GM19351 (cell line): ENCODE measurements around the gene MRPL49.
"Not testable (repeated sequence)": the region's sequence is repeated elsewhere in the genome, so short reads cannot be mapped to it uniquely, and the experiment has no call there.

Experiments
- ATAC-seq: cut with Tn5 transposase; IDR thresholded peaks from one replicate; pipeline ENCODE4 v1.9.1; 2021; ENCODE audit warnings: mild to moderate bottlenecking, moderate library complexity; ENCODE audit not compliant: unreplicated experiment

MRPL49 gene

GRCh38 chr11:65132238-65132987 is 10.3 kb downstream of the MRPL49 start:
- ATAC-seq = peak; percentile 30

- ATAC-seq = no peak
Measured at GRCh38 chr11:65132988-65133700, 11.0 kb downstream of the MRPL49 start.

- ATAC-seq = no peak
Measured at GRCh38 chr11:65133724-65134123, 11.6 kb downstream of the MRPL49 start.

GRCh38 chr11:65134240-65134951 is 12.3 kb downstream of the MRPL49 start, which contains the start of gene SYVN1:
SYVN1 (minus strand) TSS chr11:65134519; CDS start chr11:65133601, 918 bp downstream.
- ATAC-seq = peak; percentile 56

GRCh38 chr11:65134952-65135632 is 13.0 kb downstream of the MRPL49 start:
- ATAC-seq = peak; percentile 72

GRCh38 chr11:65135633-65136145 is 13.6 kb downstream of the MRPL49 start:
- ATAC-seq = no peak

- no peak for ATAC-seq
Measured at GRCh38 chr11:65136515-65137096, 14.5 kb downstream of the MRPL49 start.

GRCh38 chr11:65141896-65142494 is 19.9 kb downstream of the MRPL49 start:
- ATAC-seq = no peak

- ATAC-seq = no peak
Measured at GRCh38 chr11:65147352-65148075, 25.4 kb downstream of the MRPL49 start.

- no peak for ATAC-seq
Measured at GRCh38 chr11:65148657-65149056, 26.5 kb downstream of the MRPL49 start.

- not testable (repeated sequence) for ATAC-seq
Measured at GRCh38 chr11:65150131-65150508, 28.0 kb downstream of the MRPL49 start.

- no peak for ATAC-seq
Measured at GRCh38 chr11:65150509-65151299, 28.6 kb downstream of the MRPL49 start.

GRCh38 chr11:65151331-65151899 is 29.3 kb downstream of the MRPL49 start:
- no peak for ATAC-seq

GRCh38 chr11:65152122-65152521 is 30.0 kb downstream of the MRPL49 start:
- no peak for ATAC-seq

- no peak for ATAC-seq
Measured at GRCh38 chr11:65156256-65156655, 34.1 kb downstream of the MRPL49 start.

- ATAC-seq = no peak
Measured at GRCh38 chr11:65156926-65157325, 34.8 kb downstream of the MRPL49 start.

- no peak for ATAC-seq
Measured at GRCh38 chr11:65157336-65157735, 35.2 kb downstream of the MRPL49 start.

- no peak for ATAC-seq
Measured at GRCh38 chr11:65159012-65159411, 36.9 kb downstream of the MRPL49 start.
